HL-60 (cell line): ENCODE measurements around the gene RPL32.
"Not testable (repeated sequence)": the region's sequence is repeated elsewhere in the genome, so short reads cannot be mapped to it uniquely, and the experiment has no call there.

Experiments
- DNase-seq, 2 experiments: peaks; one replicate each; pipeline ENCODE4 v3.0.0-alpha.2; 2010 to 2020; ENCODE audit warnings: low read depth in 1 of 2, low spot score in 1 of 2
- H3K27ac ChIP-seq: fragments of 250-450 bp; sonication (Bioruptor Pico); replicated peaks from 2 replicates; pipeline ENCODE4 v1.5.1; 2020; ENCODE audit warnings: mild to moderate bottlenecking, moderate library complexity
- H3K27me3 ChIP-seq: fragments of 250-450 bp; sonication (Bioruptor Pico); 2 replicates; pipeline ENCODE4 v1.5.1; 2021; ENCODE audit warnings: mild to moderate bottlenecking, moderate library complexity; ENCODE audit not compliant: insufficient read depth, poor library complexity, severe bottlenecking
- H3K4me3 ChIP-seq: replicated peaks from 2 replicates; pipeline ENCODE4 v1.5.1; 2011; ENCODE audit warnings: mild to moderate bottlenecking, control low read depth, low read length; ENCODE audit not compliant: insufficient read depth
- GABPA ChIP-seq: IDR thresholded peaks from 2 replicates; pipeline ENCODE4 v1.6.1; 2012; ENCODE audit warnings: low read depth
- POLR2AphosphoS5 ChIP-seq: IDR thresholded peaks from 2 replicates; pipeline ENCODE4 v1.6.1; 2012; ENCODE audit warnings: low read depth
- SPI1 ChIP-seq: IDR thresholded peaks from 2 replicates; pipeline ENCODE4 v1.6.1; 2012; ENCODE audit warnings: low read depth, mild to moderate bottlenecking, borderline replicate concordance
- TF ChIP-seq, protein P1 (sequence below): IDR thresholded peaks from one replicate; pipeline ENCODE4 v1.5.1; 2011; ENCODE audit warnings: low read length, control low read depth, inconsistent platforms; ENCODE audit not compliant: insufficient read depth
- TF ChIP-seq, protein P2 (sequence below): IDR thresholded peaks from 2 replicates; pipeline ENCODE4 v1.6.1; 2012; ENCODE audit warnings: low read depth; ENCODE audit not compliant: insufficient replicate concordance

RPL32 gene

DNA sequence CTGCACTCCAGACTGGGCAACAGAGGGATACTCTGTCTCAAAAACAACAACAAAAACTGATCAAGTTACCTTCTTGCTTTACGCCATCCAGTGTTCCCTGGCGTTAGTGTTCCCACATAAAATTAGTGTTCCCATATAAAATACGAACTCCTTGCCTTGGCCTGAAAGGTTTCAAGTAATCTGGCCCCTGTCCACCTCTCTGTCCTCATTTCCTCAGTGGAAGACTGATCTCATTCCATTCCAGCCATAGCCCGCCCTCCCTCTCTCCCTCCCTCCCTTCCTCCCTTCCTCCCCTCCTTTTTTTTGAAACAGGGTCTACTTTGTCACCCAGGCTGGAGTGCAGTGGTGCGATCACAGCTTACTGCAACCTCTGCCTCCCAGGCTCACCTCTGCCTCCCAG, 47.7 kb downstream of the RPL32 start:
- no peak overlapping the region for H3K4me3 ChIP-seq
- TF ChIP-seq POLR2AphosphoS5, result no peak
- TF ChIP-seq, protein P1, sequence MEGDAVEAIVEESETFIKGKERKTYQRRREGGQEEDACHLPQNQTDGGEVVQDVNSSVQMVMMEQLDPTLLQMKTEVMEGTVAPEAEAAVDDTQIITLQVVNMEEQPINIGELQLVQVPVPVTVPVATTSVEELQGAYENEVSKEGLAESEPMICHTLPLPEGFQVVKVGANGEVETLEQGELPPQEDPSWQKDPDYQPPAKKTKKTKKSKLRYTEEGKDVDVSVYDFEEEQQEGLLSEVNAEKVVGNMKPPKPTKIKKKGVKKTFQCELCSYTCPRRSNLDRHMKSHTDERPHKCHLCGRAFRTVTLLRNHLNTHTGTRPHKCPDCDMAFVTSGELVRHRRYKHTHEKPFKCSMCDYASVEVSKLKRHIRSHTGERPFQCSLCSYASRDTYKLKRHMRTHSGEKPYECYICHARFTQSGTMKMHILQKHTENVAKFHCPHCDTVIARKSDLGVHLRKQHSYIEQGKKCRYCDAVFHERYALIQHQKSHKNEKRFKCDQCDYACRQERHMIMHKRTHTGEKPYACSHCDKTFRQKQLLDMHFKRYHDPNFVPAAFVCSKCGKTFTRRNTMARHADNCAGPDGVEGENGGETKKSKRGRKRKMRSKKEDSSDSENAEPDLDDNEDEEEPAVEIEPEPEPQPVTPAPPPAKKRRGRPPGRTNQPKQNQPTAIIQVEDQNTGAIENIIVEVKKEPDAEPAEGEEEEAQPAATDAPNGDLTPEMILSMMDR, result no peak
- TF ChIP-seq, protein P2, sequence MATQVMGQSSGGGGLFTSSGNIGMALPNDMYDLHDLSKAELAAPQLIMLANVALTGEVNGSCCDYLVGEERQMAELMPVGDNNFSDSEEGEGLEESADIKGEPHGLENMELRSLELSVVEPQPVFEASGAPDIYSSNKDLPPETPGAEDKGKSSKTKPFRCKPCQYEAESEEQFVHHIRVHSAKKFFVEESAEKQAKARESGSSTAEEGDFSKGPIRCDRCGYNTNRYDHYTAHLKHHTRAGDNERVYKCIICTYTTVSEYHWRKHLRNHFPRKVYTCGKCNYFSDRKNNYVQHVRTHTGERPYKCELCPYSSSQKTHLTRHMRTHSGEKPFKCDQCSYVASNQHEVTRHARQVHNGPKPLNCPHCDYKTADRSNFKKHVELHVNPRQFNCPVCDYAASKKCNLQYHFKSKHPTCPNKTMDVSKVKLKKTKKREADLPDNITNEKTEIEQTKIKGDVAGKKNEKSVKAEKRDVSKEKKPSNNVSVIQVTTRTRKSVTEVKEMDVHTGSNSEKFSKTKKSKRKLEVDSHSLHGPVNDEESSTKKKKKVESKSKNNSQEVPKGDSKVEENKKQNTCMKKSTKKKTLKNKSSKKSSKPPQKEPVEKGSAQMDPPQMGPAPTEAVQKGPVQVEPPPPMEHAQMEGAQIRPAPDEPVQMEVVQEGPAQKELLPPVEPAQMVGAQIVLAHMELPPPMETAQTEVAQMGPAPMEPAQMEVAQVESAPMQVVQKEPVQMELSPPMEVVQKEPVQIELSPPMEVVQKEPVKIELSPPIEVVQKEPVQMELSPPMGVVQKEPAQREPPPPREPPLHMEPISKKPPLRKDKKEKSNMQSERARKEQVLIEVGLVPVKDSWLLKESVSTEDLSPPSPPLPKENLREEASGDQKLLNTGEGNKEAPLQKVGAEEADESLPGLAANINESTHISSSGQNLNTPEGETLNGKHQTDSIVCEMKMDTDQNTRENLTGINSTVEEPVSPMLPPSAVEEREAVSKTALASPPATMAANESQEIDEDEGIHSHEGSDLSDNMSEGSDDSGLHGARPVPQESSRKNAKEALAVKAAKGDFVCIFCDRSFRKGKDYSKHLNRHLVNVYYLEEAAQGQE, result no peak
- TF ChIP-seq SPI1, result no peak
- TF ChIP-seq GABPA, result no peak
- DNase-seq, result no peak
- H3K27ac ChIP-seq, result no peak overlapping the region
- peaks cover 12% of the 10 kb centered on the region for H3K27me3 ChIP-seq

DNA sequence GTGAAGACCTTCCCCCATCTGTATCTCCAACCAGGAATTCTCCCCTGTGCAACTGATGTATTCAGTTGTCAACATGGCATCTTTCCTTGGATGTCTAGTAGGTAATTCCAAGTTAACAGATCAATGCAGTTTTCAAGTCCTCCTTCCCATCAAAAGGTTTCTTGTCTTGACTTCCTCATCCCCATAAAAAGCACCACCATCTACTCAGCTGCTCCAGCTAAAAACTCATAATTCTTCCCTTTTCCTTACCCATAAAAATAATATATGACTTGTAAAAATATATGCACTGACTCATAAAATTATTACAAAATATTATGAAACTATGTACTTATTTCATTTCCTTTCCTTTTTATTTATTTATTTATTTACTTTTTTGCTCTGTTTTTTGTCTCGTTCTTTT, 49.9 kb downstream of the RPL32 start:
- Histone ChIP-seq H3K27me3 (peaks cover 7% of the 10 kb centered on the region), H3K27ac (no peak overlapping the region), H3K4me3 (no peak overlapping the region)
- TF ChIP-seq, protein P2, result no peak
- TF ChIP-seq SPI1 (no peak), POLR2AphosphoS5 (no peak), GABPA (no peak)
- TF ChIP-seq, protein P1, result no peak
- no peak for DNase-seq

DNA sequence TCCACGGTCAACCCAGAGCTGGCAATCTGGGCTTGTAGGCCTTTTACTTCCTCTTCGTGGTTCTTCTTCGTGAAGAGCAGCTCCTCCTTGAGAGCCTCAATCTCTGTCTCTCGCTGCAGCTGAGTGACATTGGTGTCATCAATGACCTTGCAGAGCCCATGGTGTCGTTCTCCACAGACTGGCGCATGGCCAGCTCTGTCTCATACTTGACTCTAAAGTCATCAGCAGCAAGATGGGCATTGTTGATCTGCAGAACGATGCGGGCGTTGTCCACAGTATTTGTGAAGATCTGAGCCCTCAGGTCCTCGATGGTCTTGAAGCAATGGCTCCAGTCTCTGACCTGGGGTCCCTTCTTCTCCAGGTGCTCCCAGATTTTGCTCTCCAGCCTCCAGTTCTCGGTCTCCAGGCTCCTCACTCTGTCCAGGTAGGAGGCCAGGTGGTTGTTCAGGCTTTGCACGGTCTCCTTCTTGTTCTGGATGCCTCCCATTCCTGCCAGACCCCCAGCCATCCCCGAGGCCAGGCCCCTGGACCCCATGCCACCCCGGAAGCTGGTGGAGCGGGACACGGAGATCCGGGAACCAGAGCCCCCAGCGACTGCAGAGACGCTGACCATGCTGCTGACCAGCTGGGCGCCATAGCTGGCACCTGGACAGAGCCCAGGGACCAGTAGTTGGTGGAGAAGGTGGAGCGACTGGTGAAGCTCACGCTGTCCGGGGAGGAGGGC, 53.2 kb downstream of the RPL32 start:
- not testable (repeated sequence) for H3K27ac ChIP-seq, DNase-seq, H3K4me3 ChIP-seq
- H3K27me3 ChIP-seq, result peaks cover 13% of the 10 kb centered on the region

DNA sequence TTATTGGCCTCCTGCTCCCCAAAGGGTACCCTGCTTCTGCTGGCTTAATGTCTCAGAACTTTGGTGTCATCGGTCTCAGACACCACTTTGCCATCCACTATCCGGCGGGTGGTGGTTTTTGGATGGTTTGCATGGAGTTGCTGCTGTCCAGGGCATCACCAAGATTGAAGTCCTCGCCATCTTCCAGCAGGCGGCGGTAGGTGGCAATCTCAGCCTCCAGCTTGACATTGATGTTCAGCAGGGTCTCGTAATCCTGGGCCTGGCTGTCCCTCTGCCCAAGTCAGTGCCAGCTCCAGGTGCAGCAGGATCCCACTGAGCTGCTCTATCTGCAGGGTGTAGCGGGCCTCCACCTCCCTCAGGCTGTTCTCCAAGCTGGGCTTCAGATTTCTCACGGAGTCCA, 54.0 kb downstream of the RPL32 start:
- DNase-seq, result peak in 1 of 2 experiments; percentile 48
- H3K27ac ChIP-seq, H3K4me3 ChIP-seq: not testable (repeated sequence)
- H3K27me3 ChIP-seq, result peaks cover 15% of the 10 kb centered on the region
- TF ChIP-seq, protein P1, result peak; percentile 33
